NK-92 (cell line): ENCODE data around the gene ITPK1.
"Not testable (repeated sequence)": the region's sequence is repeated elsewhere in the genome, so short reads cannot be mapped to it uniquely, and the experiment has no call there.

Experiments
- DNase-seq: peaks from one replicate; lab custom pipeline; 2025; ENCODE audit not compliant: unreplicated experiment; lab: John Stamatoyannopoulos, UW

Gene ITPK1

DNA sequence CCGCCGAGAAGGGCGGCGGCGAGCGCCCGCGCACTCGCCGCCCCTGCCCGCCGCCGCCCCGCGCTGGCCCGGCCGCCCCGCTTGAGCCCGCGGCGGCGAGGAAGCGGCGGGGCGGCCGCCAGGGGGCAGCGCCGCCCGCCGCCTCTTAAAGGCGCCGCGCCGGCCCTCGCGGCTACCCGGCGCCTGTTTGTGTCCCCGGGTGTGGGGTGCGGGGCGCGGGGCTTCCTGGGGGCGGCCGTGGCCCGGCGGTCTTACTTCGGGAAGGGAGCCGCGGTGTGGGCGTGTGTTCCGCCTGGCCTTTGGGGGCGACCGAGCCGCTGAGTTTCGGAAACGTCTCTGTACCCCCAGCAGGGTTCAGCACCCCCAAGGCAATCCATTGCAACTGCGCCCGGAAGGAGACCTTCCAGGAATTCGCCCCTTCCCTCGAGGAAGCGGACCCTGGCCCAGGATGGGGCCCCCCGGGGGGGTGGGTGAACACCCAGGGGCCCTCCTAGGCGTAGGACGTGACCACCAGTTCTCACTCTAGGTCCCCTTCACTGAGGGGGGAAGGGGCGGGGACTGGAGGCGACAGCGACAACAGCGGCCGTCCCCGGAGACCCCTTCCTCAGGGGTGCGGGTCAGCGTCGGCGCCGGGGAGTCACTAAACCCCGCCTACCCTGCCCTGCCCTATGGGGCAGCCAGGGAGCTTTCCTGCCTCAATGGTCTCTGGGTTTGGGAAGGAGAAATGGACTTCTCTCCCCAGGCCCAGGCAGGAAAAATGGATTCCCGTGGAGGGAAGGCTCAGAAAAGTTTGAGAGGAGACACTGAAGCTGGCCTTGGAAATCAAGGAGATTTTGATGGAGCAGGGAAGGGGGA, at the start of gene ITPK1:
TSS of gene ITPK1 (minus strand) at position 105 of the 855 bp plus-strand sequence. CDS start 762 bp downstream, outside the sequence.
- DNase-seq, result no peak

DNA sequence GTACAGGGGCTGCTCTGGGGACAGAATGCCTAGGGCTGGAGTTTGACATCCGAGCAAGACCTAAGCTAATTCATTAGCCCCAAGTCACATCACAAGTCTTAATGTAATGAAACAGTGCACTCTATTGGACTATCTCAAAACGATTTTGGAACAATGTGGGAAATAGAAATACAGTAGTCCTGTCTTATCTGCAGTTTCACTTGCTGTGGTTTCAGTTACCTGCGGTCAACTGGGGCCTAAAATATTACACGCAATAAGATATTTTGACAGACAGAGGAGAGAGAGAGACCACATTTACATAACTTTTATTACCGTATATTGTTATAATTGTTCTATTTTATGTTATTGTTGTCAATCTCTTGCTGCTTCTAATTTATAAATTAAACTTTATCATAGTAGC, 47.8 kb upstream of the ITPK1 start:
- no peak for DNase-seq

DNA sequence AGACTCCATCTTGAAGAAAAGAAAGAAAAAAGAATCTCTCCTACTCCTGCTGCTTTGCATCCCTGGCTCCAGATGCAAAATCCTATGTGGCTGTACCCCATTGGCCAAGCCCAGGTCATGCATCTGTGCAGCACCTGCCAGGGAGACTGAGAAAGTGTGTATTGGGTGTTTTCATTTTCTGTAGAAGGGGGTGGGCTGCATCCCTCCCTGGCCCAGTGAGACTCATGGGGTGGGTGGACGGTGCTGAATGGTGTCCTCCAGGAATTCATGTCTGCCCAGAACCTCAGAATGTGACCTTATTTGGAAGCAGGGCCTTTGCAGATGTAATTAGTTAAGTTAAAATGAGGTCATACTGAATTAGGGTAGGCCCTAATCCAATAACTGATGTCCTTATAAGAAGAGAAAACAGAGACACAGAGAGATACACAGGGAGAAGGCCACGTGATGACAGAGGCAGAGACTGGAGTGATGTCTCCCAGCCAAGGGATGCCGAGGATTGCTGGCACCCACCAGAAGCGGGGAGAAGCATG, 45.8 kb upstream of the ITPK1 start:
- DNase-seq, result no peak

DNA sequence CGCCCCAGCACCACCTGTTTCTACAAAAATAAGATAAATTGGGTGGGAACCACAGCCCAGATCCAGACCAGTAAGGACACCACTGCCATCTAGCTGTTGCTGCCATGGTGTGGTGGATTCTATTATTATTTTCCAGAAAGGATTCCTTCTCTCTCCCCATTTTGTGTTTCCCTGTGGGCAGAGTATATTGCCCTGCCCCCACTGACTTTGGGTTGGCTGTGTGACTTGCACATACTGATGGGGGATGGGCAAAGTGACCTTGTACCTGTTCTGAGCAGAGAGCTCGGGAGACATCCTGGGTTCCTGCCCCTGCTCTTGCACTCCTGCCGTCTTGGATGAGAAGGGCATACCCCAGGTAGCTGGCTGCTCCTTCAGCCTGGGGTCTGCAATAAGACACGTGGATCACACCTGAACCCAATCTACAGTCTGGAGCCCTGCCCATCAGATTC, 44.7 kb upstream of the ITPK1 start:
- DNase-seq, result no peak

DNA sequence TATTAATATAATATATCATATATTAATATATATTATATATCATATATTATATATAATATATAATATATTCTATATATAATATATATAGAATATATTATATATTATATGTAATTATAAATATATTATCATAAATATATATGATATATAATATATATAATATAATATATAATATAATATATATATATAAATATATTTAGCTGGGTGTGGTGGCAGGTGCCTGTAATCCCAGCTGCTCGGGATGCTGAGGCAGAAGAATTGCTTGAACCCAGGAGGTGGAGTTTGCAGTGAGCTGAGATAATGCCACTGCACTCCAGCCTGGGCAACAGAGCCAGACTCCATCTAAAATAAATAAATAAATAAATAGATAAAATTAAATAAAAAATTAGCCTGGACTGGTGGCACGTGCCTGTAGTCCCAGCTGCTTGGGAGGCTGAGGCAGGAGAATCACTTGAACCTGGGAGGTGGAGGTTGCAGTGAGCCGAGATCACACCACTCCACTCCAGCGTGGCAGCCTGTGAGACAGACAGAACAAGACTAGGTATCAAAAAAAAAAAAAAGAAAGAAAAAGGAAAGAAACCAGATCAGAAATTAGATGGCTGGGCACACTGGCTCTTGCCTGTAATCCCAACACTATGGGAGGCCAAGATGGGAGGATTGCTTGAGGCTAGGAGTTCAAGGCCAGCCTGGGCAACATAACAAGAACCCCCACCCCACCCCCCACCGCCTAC, 44.1 kb upstream of the ITPK1 start:
- not testable (repeated sequence) for DNase-seq

DNA sequence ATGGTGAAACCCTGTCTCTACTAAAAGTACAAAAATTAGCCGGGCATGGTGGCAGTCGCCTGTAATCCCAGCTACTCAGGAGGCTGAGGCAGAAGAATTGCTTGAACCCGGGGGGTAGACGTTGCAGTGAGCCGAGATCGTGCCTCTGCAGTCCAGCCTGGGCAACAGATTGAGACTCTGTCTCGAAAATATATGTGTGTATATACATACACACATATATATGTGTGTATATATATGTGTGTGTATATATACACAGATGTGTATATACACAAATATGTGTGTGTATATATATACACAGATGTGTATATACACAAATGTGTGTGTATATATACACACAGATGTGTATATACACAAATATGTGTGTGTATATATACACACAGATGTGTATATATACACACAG, 42.6 kb upstream of the ITPK1 start:
- DNase-seq, result not testable (repeated sequence)

DNA sequence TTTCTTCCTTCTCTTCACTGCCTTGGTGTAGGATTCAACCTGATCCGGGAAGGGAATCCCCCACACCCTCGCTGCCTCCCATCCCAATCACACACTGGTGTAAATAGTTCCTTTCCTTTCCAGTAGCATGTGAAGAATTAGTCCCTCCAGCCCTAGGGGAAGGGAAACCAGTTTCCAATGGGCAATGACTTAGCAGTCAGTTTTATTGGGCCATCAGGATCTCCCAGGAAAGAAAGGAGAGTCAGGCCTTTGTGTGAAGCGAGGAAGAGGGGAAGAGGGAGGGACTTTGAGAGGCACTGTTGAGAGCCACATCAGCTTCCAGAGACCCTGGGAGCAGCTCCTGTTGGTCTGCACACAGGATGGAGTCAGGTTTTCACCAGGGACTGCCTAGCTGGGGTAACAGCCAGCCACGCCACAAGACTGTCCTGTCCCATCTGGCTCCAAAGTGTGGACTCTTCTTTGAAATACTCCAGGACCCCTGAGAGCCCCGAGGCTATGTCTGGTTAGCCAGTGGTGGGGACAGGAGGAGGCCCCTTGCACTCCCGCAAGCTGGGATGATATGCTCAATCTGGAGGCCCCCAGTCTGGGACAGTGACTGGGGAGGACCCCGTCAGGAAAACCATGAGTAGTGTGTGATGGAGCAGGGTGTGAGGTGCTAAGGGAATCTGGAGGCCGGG, 41.1 kb upstream of the ITPK1 start:
- no peak for DNase-seq

DNA sequence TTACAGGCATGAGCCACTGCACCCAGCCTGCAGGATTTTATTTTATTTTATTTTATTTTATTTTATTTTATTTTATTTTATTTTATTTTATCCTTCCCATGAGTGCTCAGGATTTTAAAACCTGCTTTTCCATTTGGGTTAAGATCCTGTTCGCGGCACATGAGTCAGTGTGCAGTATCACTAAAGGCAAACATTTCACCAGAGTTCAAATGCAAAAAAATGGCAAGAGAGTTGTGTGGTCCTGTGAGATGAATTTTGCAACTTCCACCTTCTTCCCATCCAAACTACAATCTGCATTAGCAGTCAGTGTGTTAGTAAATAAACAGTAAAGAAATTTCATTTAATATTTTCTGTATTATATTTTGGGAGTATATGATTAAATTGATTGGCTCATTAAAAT, 39.9 kb upstream of the ITPK1 start:
- no peak for DNase-seq

DNA sequence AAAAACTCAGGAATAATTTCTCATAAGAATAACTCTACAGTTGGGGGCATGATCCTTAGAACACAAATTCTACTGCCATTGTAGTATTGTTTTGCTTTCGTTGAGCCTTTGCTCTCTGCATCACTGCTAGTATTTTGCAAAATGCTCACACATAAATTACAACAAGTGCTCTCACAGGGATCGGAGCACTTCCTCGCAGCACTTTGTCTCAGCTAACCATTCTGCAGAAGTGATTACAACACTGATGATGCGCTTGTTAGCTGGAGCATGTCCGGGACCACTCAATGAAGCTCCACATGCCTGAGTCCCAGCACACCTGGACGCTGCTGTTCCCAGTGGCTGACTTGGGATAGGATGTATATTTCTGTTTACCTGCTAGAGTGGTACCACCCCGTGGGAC, 37.4 kb upstream of the ITPK1 start:
- DNase-seq, result no peak

DNA sequence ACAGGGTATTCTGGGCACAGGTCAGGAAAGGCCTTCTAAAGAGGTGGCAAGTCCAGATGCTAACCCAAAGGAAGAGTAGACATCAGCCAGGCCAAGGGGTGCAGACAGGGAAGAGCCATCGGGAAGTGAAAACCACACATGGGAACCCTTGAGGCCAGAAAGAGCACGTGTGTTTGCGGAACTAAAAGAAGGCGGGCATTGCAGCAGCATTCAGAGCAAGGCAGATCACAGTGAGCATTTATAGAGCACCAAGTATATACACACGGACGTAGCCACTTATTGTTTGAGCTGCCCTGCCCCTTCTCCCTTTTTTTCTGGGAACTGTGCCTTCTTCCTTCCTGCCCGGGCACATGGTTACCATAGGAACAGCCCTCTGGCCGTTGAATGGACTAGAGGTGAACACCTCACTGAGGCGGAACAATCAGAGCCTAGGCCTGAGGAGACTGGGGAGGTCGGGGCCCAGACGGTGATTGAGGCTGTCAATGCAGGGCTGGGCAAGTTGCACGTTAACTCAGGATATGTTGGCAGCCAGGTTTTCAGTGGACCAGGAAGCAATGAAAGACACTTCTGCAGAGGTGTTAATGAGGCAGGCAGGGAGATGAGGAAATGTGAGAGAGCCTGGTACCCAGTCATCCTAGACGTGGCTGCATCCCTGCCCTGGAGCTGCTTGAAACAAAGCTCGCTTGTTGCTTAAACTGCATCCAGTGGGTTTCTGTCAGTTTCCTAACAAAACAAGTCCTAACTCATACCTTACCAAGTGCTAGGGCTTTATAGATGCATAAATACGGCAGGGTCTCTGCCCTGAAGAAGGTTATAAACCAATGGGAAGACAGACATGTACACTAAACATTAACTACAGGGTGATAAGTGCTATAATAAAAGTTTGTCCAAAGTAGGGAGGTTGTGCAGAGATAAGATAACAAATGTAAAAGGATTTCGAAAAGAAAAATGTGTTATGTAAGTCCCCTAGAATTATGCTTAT, 34.8 kb upstream of the ITPK1 start:
- no peak for DNase-seq

DNA sequence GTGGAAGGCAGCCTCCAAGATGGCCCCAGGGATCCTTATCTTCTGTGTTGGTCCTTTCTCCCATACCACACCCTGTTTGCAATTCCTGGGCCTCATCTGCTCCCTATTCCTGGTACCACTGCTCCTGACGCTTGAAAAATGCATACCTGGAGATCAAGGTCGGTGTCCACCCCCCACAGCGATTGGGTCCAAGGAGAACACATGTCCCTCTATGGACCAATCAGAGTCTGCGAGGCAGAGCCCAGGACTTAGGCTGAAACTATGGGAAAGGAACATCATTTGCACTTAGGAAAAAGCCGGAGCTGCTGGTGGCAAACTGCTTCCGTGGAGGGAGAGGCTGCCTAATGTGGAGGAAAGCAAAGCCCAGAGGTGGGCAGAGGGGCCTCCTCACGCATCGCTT, 33.3 kb upstream of the ITPK1 start:
- DNase-seq, result no peak

DNA sequence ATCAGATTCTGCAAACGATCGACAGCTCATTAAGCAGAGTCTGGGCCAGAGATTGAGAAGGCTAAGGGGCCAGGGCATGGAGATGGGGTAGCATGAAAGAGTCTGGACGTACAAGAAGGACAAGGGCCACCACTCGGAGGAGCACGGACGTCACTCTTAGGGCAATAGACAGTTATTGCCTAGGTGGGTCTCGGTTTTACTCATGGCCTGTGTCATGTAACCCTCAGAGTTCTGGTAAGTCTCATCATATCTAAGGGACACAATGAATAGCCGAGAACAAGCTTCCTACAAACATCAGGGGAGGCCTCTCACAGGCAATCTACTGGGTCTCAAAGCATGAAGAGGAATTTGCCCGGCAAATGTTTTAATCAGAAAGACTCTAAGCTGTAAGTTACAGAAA, 30.4 kb upstream of the ITPK1 start:
- DNase-seq, result no peak

DNA sequence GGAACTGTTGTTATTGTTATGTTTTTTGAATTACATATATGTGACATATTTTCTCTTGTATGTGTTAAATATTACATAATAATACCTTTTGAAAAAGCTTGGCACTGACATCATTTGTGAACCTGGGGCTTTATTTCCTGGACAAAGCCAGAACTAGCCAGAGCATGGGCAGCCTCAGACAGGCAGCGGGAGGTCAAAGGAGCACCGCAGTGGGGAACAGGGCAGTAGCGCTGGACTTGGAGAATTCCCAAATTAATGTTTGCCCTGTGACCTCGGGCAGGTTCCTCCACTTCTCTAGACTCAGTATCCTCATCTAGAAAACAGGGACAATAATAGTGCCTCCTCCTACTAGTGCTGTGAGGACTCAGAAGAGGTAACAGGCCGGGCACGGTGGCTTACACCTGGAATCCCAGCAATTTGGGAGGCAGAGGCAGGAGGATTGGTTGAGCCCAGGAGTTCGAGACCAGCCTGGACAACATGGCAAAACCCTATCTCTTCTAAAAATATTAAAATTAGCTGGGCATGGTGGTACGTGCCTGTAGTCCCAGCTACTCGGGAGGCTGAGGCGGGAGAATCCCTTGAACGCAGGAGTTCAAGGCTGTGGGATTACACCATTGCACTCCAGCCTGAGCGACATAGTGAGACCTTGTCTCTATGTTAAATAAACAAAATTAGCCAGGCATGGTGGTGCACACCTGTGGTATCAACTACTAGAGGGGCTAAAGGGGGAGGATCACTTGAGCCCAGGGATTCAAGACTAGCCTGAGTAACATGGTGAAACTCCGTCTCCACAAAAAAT, 27.3 kb upstream of the ITPK1 start:
- no peak for DNase-seq

DNA sequence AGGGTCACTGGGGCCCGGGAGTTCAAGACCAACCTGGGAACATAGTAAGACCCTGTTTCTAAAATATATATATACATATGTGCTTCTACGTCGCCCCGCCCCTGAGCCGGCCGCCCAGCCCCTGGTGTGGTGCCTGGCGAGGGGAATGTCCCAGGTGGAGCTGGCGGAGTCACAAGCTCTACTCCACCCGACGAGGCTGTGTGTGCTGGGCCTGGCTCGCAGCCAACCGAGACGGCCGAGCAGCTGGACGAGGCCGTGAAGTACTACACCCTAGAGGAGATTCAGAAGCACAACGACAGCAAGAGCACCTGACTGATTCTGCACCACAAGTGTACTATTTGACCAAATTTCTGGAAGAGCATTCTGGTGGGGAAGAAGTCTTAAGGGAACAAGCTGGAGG, 22.1 kb upstream of the ITPK1 start:
- DNase-seq, result no peak

DNA sequence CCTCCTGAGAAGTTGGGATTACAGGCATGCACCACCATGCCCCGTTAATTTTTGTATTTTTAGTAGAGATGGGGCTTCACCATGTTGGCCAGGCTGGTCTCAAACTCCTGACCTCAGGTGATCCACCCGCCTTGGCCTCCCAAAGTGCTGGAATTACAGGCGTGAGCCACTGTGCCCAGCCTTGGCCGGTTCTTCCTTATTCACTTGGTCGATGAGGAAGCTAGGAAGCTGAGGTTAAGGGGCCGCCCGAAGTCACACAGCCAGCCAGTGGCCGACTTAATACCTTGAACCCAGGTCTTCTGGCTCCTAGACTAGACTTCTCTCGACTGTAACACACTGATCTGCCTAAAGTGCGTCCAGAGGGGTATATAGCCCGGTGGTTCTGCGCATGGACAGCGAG, 20.8 kb upstream of the ITPK1 start:
- not testable (repeated sequence) for DNase-seq

DNA sequence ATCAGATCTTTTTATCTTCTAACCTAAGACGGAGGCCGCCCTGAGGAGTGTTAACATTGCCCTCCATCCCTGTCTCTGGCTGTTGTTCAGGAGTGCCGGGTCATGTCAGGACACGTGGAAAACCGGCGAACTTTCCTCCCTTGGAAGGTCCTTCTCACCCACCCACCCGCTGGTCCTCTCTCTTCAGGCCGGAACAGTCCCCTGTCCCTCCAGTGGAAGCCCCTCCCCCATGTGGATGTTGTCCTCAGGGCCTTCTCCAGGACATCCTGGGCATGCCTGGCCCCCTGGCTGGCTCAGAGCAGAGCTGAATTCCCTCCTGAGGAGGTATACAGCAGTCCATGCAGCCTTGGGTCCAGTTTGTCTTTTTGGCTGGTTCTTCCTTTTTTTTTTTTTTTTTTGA, 20.3 kb upstream of the ITPK1 start:
- no peak for DNase-seq

DNA sequence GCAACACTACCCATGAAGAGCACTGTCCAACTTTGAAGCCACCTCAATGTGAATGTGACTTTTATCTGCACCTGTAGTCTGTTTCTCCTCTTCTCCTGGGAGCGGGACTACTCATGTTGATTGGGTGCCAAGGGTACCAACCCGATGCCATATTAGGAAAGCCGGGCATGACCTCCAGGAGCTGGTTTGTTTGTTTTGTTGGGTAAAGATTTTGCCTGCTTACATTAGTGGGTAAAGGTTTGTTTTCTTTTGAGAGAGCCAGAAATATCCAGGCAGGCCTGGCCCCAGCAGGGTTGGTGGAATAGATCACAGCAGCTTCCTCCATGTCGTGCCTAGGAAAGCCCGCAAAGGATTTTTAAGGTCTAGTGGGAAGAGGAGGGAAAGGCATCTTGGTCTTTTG, 19.7 kb upstream of the ITPK1 start:
- no peak for DNase-seq

DNA sequence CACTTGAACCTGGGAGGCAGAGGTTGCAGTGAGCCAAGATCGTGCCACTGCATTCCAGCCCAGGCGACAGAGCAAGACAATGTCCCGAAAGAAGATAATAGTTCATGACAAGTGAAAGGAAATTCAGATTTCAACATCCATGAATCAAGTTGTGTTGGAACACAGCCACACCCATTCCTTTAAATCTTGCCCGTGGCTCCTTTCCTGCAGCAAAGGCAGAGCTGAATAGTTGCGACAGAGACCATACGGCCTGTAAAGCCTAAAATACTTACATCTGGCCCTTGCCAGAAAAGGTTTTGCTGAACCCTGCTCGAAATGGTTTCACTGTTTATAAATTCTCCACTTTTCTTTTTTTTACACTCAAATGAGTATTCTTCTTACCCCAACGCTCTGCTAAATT, 17.7 kb upstream of the ITPK1 start:
- DNase-seq, result no peak

DNA sequence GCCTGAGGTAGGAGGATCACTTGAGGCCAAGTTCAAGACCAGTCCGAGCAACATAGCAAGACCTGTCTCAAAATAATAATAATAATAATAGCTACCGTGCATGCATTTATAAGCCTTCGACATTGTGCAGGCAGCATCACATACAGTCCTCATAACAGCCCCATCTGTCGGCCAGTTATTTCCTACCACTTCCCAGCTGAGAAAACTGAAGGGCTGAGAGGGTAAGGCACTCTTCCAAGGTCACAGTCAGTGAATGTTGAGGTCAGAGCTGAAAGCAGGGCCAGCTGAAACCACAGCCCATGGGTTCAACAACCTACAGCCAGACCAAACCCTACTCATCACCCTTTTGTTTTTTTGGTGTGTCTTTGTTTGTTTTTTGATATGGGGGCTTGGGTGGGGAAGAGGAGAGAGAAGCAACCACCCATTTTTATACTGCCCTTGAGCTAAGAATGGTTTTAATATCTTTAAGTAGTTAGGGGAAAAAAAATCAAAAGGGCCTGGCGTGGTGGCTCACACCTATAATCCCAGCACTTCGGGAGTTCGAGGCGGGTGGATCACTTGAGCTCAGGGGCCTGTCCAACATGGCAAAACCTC, 16.8 kb upstream of the ITPK1 start:
- DNase-seq, result no peak
